Endothelial cell of umbilical vein (primary cell): ENCODE measurements around the gene ARHGEF16.

Experiments used
- EZH2 ChIP-seq: IDR thresholded peaks from 2 replicates; pipeline ENCODE4 v1.6.1; 2012; ENCODE audit warnings: borderline replicate concordance, low read depth, mild to moderate bottlenecking, moderate library complexity, low read length, inconsistent platforms; ENCODE audit not compliant: severe bottlenecking
- MYC ChIP-seq: IDR thresholded peaks from one replicate; pipeline ENCODE4 v1.6.1; 2011; ENCODE audit warnings: mild to moderate bottlenecking, low read depth, low read length
- POLR2A ChIP-seq: IDR thresholded peaks from 2 replicates; pipeline ENCODE4 v1.6.1; 2012; ENCODE audit warnings: low read depth, mild to moderate bottlenecking, control low read depth, low read length
- POLR2AphosphoS5 ChIP-seq: IDR thresholded peaks from 2 replicates; pipeline ENCODE4 v1.6.1; 2012; ENCODE audit warnings: low read depth, mild to moderate bottlenecking, control low read depth, low read length, moderate library complexity; ENCODE audit not compliant: insufficient read depth

DNA sequence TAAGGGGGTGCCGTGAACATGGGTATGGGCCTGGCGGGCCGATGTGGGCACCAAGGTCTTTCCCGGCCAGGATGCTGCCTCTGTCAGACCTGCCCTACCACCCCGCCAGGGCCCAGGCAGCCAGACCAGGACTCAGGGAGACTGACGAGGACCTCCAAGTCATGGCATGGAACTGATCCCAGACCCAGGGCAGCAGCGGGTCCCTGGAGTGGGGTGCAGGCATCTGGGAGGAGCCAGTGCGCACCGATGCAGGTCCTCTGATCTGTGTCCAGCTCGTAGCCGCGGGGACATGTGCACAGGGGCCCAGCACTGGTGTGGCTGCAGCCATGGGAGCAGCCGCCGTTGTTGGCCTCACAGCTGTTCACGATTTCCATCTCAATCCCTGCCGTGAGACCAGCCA lies 56.8 kb downstream of the ARHGEF16 start:
- TF ChIP-seq POLR2A (no peak), MYC (no peak), POLR2AphosphoS5 (no peak), EZH2 (no peak)
